HG03097 (cell line): Measurements from ENCODE around the gene ANKRD42.

ENCODE experiments used
- ATAC-seq: cut with Tn5 transposase; IDR thresholded peaks from one replicate; pipeline ENCODE4 v1.9.1; 2021; ENCODE audit not compliant: unreplicated experiment, low FRiP score

The ANKRD42 gene

GRCh38 chr11:83193315-83194280 lies at the start of gene ANKRD42:
Gene ANKRD42 (plus strand): TSS chr11:83193712. CDS start chr11:83194671, 959 bp downstream.
- peak; percentile 88 for ATAC-seq

DNA sequence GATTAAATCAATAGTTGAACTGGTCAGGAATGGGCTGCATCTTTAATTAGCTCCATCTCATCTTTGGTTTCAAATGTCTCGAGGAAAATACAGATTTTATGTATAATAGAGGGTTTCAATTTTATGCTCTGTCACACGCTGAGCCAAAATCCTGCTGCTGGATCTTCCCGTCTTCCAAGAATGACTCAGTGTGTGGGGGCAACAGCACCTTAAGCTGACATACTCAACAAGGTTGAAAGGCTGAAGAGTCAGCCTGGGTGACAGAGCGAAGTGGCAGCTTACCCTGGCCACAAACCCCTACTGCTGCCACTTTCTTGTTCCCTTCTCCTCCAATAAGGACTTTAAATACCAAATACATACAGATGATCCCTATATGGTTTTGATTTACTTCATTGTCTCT lies 45.6 kb upstream of the ANKRD42 start:
- no peak for ATAC-seq

DNA sequence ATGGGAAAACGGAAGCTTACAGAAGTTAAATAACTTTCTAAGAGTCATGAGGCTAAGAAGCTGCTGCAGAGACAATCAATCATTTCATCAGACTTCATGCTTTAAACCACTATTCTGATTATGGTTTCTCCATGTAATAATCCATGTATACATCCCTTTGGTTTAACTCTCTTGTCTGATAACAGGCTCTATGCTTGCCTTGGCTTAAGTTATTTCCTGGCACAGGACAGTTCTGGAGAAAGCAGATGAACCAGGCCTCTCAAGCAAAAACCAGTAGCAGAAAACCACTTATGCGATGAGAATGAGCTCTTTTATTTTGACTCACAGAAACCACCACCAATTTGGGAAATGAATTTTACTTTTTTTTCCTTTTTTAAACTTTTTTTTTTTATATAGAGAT lies 43.1 kb upstream of the ANKRD42 start:
- no peak for ATAC-seq

DNA sequence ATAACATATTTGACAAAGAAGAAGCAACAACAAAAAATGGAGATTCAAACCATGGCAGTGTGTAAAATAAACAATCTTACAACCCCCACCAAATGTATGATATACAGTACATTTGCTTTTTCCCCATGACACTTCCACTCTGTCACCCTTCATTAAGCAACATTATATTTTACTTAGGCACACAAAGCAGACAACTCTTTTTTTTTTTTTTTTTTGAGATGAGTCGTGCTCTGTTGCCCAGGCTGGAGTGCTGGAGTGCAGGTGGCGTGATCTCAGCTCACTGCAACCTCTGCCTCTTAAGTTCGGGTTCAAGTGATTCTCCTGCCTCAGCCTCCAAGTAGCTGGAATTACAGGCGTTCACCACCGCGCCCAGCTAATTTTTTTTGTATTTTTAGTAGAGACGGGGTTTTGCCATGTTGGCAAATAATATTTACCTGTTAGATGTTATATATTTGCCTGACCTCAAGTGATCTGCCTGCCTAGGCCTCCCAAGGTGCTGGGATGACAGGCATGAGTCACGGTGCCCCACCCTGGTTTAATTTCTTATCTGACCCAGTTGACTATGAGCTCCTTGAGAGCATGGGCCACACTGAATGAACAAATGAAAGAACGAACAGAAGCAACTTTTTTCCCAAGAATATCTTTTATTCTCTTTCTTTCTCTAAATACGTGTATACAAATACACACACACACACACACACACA lies 42.1 kb upstream of the ANKRD42 start:
- ATAC-seq, result no peak

- no peak for ATAC-seq
Observed at GRCh38 chr11:83152264-83152663, 41.2 kb upstream of the ANKRD42 start.

DNA sequence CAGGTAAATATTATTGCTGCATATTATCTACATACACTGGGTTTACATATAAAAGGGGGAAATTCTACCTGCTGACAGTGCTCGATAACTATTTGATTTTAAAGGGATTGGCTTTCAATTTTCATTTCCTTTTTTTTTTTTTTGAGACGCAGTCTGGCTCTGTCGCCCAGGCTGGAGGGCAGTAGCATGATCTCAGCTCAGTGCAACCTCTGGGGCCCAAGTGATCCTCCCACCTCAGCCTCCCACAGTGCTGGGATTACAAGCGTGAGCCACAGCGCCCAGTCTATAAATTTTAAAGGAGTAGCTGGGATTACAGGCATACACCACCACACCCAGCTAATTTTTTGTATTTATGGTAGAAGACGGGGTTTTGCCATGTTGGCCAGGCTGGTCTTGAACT lies 39.7 kb upstream of the ANKRD42 start:
- no peak for ATAC-seq

DNA sequence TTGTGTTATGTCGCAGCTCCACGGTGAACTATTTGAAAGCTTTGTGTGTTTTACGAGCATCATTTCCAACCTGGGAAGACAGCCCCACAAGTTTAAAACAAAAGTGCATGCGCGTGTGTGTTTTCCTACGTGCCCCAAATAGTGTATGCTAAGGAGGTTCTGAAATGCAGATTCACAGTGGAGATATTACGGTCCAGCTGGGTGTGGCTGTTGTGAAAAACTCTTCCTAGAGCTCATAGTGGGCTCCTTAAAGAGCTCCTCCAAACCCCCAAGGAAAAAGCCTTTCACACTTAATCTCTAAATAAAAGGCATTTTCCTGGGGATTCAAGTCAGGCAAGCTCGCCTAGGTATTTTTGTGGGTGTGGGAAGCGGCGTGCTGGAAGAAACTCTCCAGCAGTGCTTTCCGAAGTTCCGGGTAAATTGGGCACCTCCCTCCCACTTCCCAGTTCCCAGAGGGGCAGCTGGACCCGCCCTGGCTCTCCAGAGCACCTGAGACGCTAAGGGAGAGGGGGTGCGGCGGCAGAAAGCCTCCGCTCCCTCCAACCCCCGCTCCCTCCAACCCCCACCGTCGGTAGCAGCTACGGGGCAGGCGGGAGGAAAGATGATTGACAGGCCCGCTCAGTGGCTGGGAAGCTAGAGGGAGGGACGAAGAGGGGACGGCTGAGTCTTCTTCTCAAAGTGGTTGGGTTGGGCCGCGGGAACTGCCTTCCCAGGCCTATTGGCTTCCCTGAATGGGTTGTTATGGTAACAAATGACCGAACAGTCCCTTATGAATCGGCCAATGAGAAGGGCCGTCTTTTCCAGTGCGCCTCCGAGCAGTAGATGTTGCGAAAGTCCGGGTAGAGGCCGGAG lies 37.1 kb upstream of the ANKRD42 start:
- ATAC-seq, result peak; percentile 95

DNA sequence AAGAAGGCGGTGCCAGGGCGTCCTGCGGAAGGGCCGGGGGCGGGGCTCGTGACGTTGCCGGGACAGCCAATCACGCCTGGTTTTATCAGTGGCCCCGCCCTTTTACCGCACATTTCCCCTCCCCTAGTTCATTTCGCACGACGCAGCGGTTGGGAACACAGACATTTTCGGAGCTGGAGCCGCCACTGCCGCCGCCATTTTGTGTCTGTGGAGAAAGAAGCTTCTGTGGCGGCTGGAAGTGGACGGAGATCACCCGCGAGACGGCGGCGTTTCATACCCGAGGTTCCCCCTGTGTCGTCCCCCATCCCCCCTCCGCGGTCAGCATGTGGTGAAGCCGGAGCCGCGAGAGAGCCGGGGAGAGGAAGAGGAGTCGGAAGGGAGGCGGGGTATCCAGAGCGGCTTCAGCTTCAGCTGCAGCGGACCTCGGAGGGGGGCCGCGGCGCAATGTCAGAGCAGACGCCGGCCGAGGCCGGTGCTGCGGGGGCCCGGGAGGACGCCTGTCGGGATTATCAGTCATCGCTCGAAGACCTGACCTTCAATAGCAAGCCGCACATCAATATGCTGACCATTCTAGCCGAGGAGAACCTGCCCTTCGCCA lies 36.4 kb upstream of the ANKRD42 start, which contains the start of gene PCF11:
Gene PCF11, plus strand, starts transcription at position 136 of the 598 bp plus-strand sequence. Its CDS starts 309 bp downstream, at position 445.
- no peak for ATAC-seq

GRCh38 chr11:83157594-83158356 lies 35.7 kb upstream of the ANKRD42 start:
- ATAC-seq, result no peak

GRCh38 chr11:83158357-83158786 lies 35.1 kb upstream of the ANKRD42 start:
- no peak for ATAC-seq

- ATAC-seq, result no peak
Observed at GRCh38 chr11:83158965-83159901, 34.3 kb upstream of the ANKRD42 start.

GRCh38 chr11:83159902-83160865 lies 33.3 kb upstream of the ANKRD42 start:
- ATAC-seq, result no peak

- no peak for ATAC-seq
Observed at GRCh38 chr11:83161610-83162199, 31.8 kb upstream of the ANKRD42 start.

DNA sequence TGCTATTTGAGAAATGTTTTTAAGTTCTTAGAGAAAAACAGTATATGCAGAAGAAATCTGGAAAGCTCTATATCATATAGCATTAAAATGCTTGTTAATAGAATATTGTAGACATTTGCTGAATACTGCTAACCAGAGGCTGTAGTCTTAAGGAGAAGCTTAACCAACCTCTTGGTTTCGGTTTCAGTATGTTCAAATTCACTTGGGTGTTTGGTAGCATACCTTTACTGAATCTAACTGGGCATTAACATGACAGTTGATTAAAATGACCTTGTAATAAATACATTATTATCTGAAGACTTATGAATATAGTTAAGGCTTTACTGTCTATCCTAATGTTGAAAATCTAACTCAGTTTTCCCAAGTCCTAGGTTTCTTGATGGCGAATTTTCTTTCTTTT lies 31.1 kb upstream of the ANKRD42 start:
- ATAC-seq, result peak; percentile 37

GRCh38 chr11:83166193-83166866 lies 27.2 kb upstream of the ANKRD42 start:
- no peak for ATAC-seq

DNA sequence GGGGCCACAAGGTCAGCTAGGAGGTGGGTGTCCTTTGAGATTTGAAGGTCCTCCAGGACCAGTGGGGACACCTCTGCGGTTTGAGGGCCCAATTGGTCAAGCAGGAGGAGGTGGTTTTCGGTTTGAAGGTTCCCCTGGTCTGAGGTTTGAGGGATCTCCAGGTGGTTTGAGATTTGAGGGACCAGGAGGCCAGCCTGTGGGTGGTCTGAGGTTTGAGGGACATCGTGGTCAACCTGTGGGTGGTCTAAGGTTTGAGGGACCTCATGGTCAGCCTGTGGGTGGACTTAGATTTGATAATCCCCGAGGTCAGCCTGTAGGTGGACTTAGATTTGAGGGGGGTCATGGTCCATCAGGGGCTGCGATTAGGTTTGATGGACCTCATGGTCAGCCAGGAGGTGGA lies 24.8 kb upstream of the ANKRD42 start:
- ATAC-seq, result no peak
